ENCODE results near the gene NLRP12. TPM values are rescaled to one million over a fixed set of nuclear protein-coding genes. Genes with fewer than 3 reads are reported as not detected.

The NLRP12 gene
- total RNA-seq, 1 donor from 2014 or later: not detected

GRCh38 chr19:53865918-53866864, 42.1 kb upstream of the NLRP12 start:
- no peaks in the 10 kb centered on the region for H3K27me3 Mint-ChIP-seq (ENCODE audit: unreplicated experiment)
- peak overlapping the region; percentile 100 for H3K27ac Mint-ChIP-seq (ENCODE audit: unreplicated experiment)
- H3K4me3 Mint-ChIP-seq (ENCODE audit: unreplicated experiment): peak overlapping the region; percentile 97
- peak; percentile 89 for DNase-seq (ENCODE audit: extremely low spot score, unreplicated experiment)
- peaks cover 4% of the 10 kb centered on the region for H3K36me3 Mint-ChIP-seq (ENCODE audit: unreplicated experiment)
- H3K9me3 Mint-ChIP-seq (ENCODE audit: unreplicated experiment): no peaks in the 10 kb centered on the region
- peaks cover 32% of the 10 kb centered on the region for H3K4me1 Mint-ChIP-seq (ENCODE audit: unreplicated experiment)
- TF ChIP-seq CTCF (IDR thresholded peaks at IDR 0.05): no peak

GRCh38 chr19:53865523-53865917, 41.4 kb upstream of the NLRP12 start:
- peak overlapping the region; percentile 100 for H3K27ac Mint-ChIP-seq (ENCODE audit: unreplicated experiment)
- H3K27me3 Mint-ChIP-seq (ENCODE audit: unreplicated experiment): no peaks in the 10 kb centered on the region
- H3K9me3 Mint-ChIP-seq (ENCODE audit: unreplicated experiment): no peaks in the 10 kb centered on the region
- H3K36me3 Mint-ChIP-seq (ENCODE audit: unreplicated experiment): peaks cover 2% of the 10 kb centered on the region
- TF ChIP-seq CTCF (IDR thresholded peaks at IDR 0.05): no peak
- H3K4me3 Mint-ChIP-seq (ENCODE audit: unreplicated experiment): peak overlapping the region; percentile 97
- H3K4me1 Mint-ChIP-seq (ENCODE audit: unreplicated experiment): peaks cover 28% of the 10 kb centered on the region
- no peak for DNase-seq (ENCODE audit: extremely low spot score, unreplicated experiment)

GRCh38 chr19:53864308-53864836, 40.3 kb upstream of the NLRP12 start:
- H3K27me3 Mint-ChIP-seq (ENCODE audit: unreplicated experiment): no peaks in the 10 kb centered on the region
- peaks cover 25% of the 10 kb centered on the region for H3K4me1 Mint-ChIP-seq (ENCODE audit: unreplicated experiment)
- no peak for TF ChIP-seq CTCF (IDR thresholded peaks at IDR 0.05)

GRCh38 chr19:53853707-53854106, 29.6 kb upstream of the NLRP12 start:
- no peak overlapping the region for H3K4me3 Mint-ChIP-seq (ENCODE audit: unreplicated experiment)
- no peaks in the 10 kb centered on the region for H3K36me3 Mint-ChIP-seq (ENCODE audit: unreplicated experiment)
- no peaks in the 10 kb centered on the region for H3K27me3 Mint-ChIP-seq (ENCODE audit: unreplicated experiment)
- no peak overlapping the region for H3K27ac Mint-ChIP-seq (ENCODE audit: unreplicated experiment)
- peaks cover 8% of the 10 kb centered on the region for H3K4me1 Mint-ChIP-seq (ENCODE audit: unreplicated experiment)
- no peak for TF ChIP-seq CTCF (IDR thresholded peaks at IDR 0.05)
- DNase-seq (ENCODE audit: extremely low spot score, unreplicated experiment): no peak
- no peaks in the 10 kb centered on the region for H3K9me3 Mint-ChIP-seq (ENCODE audit: unreplicated experiment)

More at GRCh38 chr19:53864308-53864836, 40.3 kb upstream of the NLRP12 start:
- Mint-ChIP-seq H3K9me3 (ENCODE audit: unreplicated experiment) (no peaks in the 10 kb centered on the region), H3K36me3 (ENCODE audit: unreplicated experiment) (peaks cover 2% of the 10 kb centered on the region), H3K4me3 (ENCODE audit: unreplicated experiment) (no peak overlapping the region), H3K27ac (ENCODE audit: unreplicated experiment) (no peak overlapping the region)
- no peak for DNase-seq (ENCODE audit: extremely low spot score, unreplicated experiment)

- H3K4me3 Mint-ChIP-seq (ENCODE audit: unreplicated experiment): no peak overlapping the region
- peaks cover 7% of the 10 kb centered on the region for H3K4me1 Mint-ChIP-seq (ENCODE audit: unreplicated experiment)
- DNase-seq (ENCODE audit: extremely low spot score, unreplicated experiment): no peak
- H3K27me3 Mint-ChIP-seq (ENCODE audit: unreplicated experiment): peaks cover 5% of the 10 kb centered on the region
- no peaks in the 10 kb centered on the region for H3K9me3 Mint-ChIP-seq (ENCODE audit: unreplicated experiment)
- no peak for TF ChIP-seq CTCF (IDR thresholded peaks at IDR 0.05)
- H3K36me3 Mint-ChIP-seq (ENCODE audit: unreplicated experiment): no peaks in the 10 kb centered on the region
- H3K27ac Mint-ChIP-seq (ENCODE audit: unreplicated experiment): no peak overlapping the region
These were observed 25.1 kb upstream of the NLRP12 start for GRCh38 chr19:53849237-53849676.
